Osteocyte (in vitro differentiated cells): ENCODE measurements around the gene NMRAL1. TPM values are rescaled to one million over a fixed set of nuclear protein-coding genes. Genes with fewer than 3 reads are reported as not detected.

ENCODE experiments used
- DNase-seq: peaks from one replicate; pipeline ENCODE4 v3.0.0; 2021; ENCODE audit warnings: mixed read lengths; ENCODE audit not compliant: unreplicated experiment; ENCODE audit errors: extremely low spot score
- H3K27ac Mint-ChIP-seq: one replicate; pipeline ENCODE4 v1.8.0; 2021; ENCODE audit warnings: mild to moderate bottlenecking, mixed read lengths; ENCODE audit not compliant: unreplicated experiment
- H3K27me3 Mint-ChIP-seq: one replicate; pipeline ENCODE4 v1.8.0; 2021; ENCODE audit warnings: mixed read lengths; ENCODE audit not compliant: unreplicated experiment
- H3K36me3 Mint-ChIP-seq: one replicate; pipeline ENCODE4 v1.8.0; 2021; ENCODE audit warnings: mixed read lengths; ENCODE audit not compliant: unreplicated experiment
- H3K4me1 Mint-ChIP-seq: one replicate; pipeline ENCODE4 v1.8.0; 2021; ENCODE audit warnings: mixed read lengths; ENCODE audit not compliant: unreplicated experiment
- H3K4me3 Mint-ChIP-seq: one replicate; pipeline ENCODE4 v1.8.0; 2021; ENCODE audit warnings: mild to moderate bottlenecking, moderate library complexity, mixed read lengths; ENCODE audit not compliant: unreplicated experiment
- H3K9me3 Mint-ChIP-seq: one replicate; pipeline ENCODE4 v1.8.0; 2021; ENCODE audit warnings: mixed read lengths; ENCODE audit not compliant: unreplicated experiment
- CTCF ChIP-seq: fragments of 200-600 bp; sonication (generic); IDR thresholded peaks from 2 replicates; pipeline ENCODE4 v1.5.0; 2021; ENCODE audit warnings: antibody characterized with exemption, mild to moderate bottlenecking, moderate library complexity
- total RNA-seq: library from RNA; stranded (reverse); gene quantifications from 2 replicates; pipeline ENCODE4 v1.2.1, GENCODE V29; 2021

The NMRAL1 gene
- total RNA-seq, 1 donor from 2014 or later, result 55.0 TPM

GRCh38 chr16:4488499-4488967, 14.1 kb upstream of the NMRAL1 start:
- H3K36me3 Mint-ChIP-seq, result peaks cover 4% of the 10 kb centered on the region
- no peak for DNase-seq
- H3K4me1 Mint-ChIP-seq, result peaks cover 10% of the 10 kb centered on the region
- H3K27ac Mint-ChIP-seq, result peak overlapping the region; percentile 59
- no peak overlapping the region for H3K4me3 Mint-ChIP-seq
- no peaks in the 10 kb centered on the region for H3K9me3 Mint-ChIP-seq
- no peaks in the 10 kb centered on the region for H3K27me3 Mint-ChIP-seq
- TF ChIP-seq CTCF, result no peak

- Mint-ChIP-seq H3K36me3 (peaks cover 4% of the 10 kb centered on the region), H3K27ac (peak overlapping the region; percentile 59), H3K4me3 (no peak overlapping the region), H3K4me1 (peaks cover 12% of the 10 kb centered on the region), H3K9me3 (no peaks in the 10 kb centered on the region), H3K27me3 (no peaks in the 10 kb centered on the region)
- no peak for TF ChIP-seq CTCF
- no peak for DNase-seq
Observed at GRCh38 chr16:4487955-4488498, 13.6 kb upstream of the NMRAL1 start.

GRCh38 chr16:4486126-4486893, 11.9 kb upstream of the NMRAL1 start:
- Mint-ChIP-seq H3K9me3 (no peaks in the 10 kb centered on the region), H3K27ac (no peak overlapping the region), H3K27me3 (no peaks in the 10 kb centered on the region), H3K4me1 (peaks cover 26% of the 10 kb centered on the region), H3K36me3 (peaks cover 5% of the 10 kb centered on the region), H3K4me3 (no peak overlapping the region)
- TF ChIP-seq CTCF, result no peak
- no peak for DNase-seq

GRCh38 chr16:4481963-4482362, 7.5 kb upstream of the NMRAL1 start:
- H3K27ac Mint-ChIP-seq, result peak overlapping the region; percentile 27
- no peak overlapping the region for H3K4me3 Mint-ChIP-seq
- H3K36me3 Mint-ChIP-seq, result peaks cover 7% of the 10 kb centered on the region
- no peaks in the 10 kb centered on the region for H3K27me3 Mint-ChIP-seq
- no peak for TF ChIP-seq CTCF
- H3K9me3 Mint-ChIP-seq, result no peaks in the 10 kb centered on the region
- no peak for DNase-seq
- peaks cover 28% of the 10 kb centered on the region for H3K4me1 Mint-ChIP-seq

GRCh38 chr16:4481526-4481925, 7.1 kb upstream of the NMRAL1 start:
- H3K27me3 Mint-ChIP-seq, result no peaks in the 10 kb centered on the region
- H3K4me1 Mint-ChIP-seq, result peaks cover 29% of the 10 kb centered on the region
- H3K27ac Mint-ChIP-seq, result peak overlapping the region; percentile 42
- H3K9me3 Mint-ChIP-seq, result no peaks in the 10 kb centered on the region
- peaks cover 7% of the 10 kb centered on the region for H3K36me3 Mint-ChIP-seq
- TF ChIP-seq CTCF, result no peak
- H3K4me3 Mint-ChIP-seq, result no peak overlapping the region
- no peak for DNase-seq
